ENCODE results near the gene CIRBP.

- TF ChIP-seq, protein P1, sequence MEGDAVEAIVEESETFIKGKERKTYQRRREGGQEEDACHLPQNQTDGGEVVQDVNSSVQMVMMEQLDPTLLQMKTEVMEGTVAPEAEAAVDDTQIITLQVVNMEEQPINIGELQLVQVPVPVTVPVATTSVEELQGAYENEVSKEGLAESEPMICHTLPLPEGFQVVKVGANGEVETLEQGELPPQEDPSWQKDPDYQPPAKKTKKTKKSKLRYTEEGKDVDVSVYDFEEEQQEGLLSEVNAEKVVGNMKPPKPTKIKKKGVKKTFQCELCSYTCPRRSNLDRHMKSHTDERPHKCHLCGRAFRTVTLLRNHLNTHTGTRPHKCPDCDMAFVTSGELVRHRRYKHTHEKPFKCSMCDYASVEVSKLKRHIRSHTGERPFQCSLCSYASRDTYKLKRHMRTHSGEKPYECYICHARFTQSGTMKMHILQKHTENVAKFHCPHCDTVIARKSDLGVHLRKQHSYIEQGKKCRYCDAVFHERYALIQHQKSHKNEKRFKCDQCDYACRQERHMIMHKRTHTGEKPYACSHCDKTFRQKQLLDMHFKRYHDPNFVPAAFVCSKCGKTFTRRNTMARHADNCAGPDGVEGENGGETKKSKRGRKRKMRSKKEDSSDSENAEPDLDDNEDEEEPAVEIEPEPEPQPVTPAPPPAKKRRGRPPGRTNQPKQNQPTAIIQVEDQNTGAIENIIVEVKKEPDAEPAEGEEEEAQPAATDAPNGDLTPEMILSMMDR (conservative IDR thresholded peaks at IDR 0.05; ENCODE audit: low read depth, low read length), result no peak
- no peak for TF ChIP-seq EZH2 (IDR thresholded peaks at IDR 0.05; ENCODE audit: borderline replicate concordance, low read depth, low read length, poor library complexity, severe bottlenecking)
These were observed 42.5 kb downstream of the CIRBP start for GRCh38 chr19:1311543-1312091.

Data from A673 (cell line).